OCI-LY7 (cell line): ENCODE data around the gene CRB2.

ENCODE experiments used
- CTCF ChIP-seq: fragments of 200-600 bp; sonication (generic); conservative IDR thresholded peaks from 2 replicates; pipeline ENCODE4 v1.5.1; 2014; ENCODE audit warnings: mild to moderate bottlenecking, antibody characterized with exemption, low read length, moderate library complexity, mixed read lengths
- EZH2phosphoT487 ChIP-seq: fragments of 200-600 bp; sonication (generic); IDR thresholded peaks from 2 replicates; pipeline ENCODE4 v1.6.1; 2018; ENCODE audit warnings: low read depth, borderline replicate concordance, mild to moderate bottlenecking, mixed run types, antibody characterized with exemption, low read length, moderate library complexity, mixed read lengths

DNA sequence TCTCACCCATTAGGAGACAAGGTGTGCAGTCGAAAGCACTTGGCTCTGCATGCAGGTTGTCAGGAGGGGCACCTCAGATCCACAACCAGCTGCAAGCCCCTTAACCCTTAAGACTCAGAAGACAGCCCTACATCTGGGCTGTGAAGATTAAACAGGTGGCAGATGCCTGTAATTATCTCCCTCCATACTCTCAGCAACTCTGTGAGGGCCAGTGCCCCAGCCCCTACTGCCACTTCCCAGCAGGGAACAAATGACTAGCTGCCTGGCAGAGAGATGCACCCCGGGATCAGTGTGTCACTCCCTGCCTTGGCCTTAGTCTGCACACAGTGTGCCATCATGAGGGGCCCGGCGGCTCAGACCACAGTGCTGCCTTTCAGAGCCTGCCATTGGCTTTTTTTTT, 42.0 kb downstream of the CRB2 start:
- no peak for TF ChIP-seq CTCF
- TF ChIP-seq EZH2phosphoT487 = no peak
